ENCODE data around the gene PRSS21.

The PRSS21 gene

GRCh38 chr16:2808181-2808580, 8.9 kb upstream of the PRSS21 start:
- no peak for DNase-seq

- DNase-seq, result no peak
These were observed 7.8 kb upstream of the PRSS21 start for GRCh38 chr16:2809149-2809760.

- DNase-seq, result no peak
These were observed 6.4 kb upstream of the PRSS21 start for GRCh38 chr16:2810651-2811050.

GRCh38 chr16:2811703-2812471, 5.2 kb upstream of the PRSS21 start:
- peak; percentile 39 for DNase-seq

- no peak for DNase-seq
These were observed 3.2 kb upstream of the PRSS21 start for GRCh38 chr16:2813771-2814221.

GRCh38 chr16:2814551-2815298, 2.3 kb upstream of the PRSS21 start:
- peak; percentile 51 for DNase-seq

GRCh38 chr16:2815299-2815771, 1.7 kb upstream of the PRSS21 start:
- no peak for DNase-seq

GRCh38 chr16:2817340-2818271, 569 bp downstream of the PRSS21 start:
- no peak for DNase-seq

GRCh38 chr16:2818272-2818876, 1.3 kb downstream of the PRSS21 start:
- DNase-seq, result no peak

- DNase-seq, result no peak
These were observed 2.3 kb downstream of the PRSS21 start for GRCh38 chr16:2819179-2819938.

GRCh38 chr16:2819939-2820835, 3.1 kb downstream of the PRSS21 start:
- DNase-seq, result no peak

GRCh38 chr16:2820836-2821486, 3.9 kb downstream of the PRSS21 start:
- DNase-seq, result no peak

GRCh38 chr16:2821487-2822157, 4.6 kb downstream of the PRSS21 start:
- DNase-seq, result no peak

- DNase-seq, result no peak
These were observed 5.1 kb downstream of the PRSS21 start for GRCh38 chr16:2822158-2822495.

GRCh38 chr16:2822496-2822895, 5.5 kb downstream of the PRSS21 start:
- no peak for DNase-seq

- no peak for DNase-seq
These were observed 7.6 kb downstream of the PRSS21 start for GRCh38 chr16:2824626-2825025.

- no peak for DNase-seq
These were observed 8.2 kb downstream of the PRSS21 start for GRCh38 chr16:2825049-2825742.

- DNase-seq, result no peak
These were observed 8.9 kb downstream of the PRSS21 start for GRCh38 chr16:2825906-2826305.

All from NCI-H69 (cell line).